Activated naive CD4-positive, alpha-beta T cell treated with anti-CD3 and anti-CD28 coated beads, Interleukin-2, amount 50 U/mL, for 24 hours (primary cell): ENCODE results near the gene DLX4.

Experiments
- H3K27ac Mint-ChIP-seq: one replicate; pipeline ENCODE4 v1.8.0; 2021; ENCODE audit warnings: mild to moderate bottlenecking, mixed read lengths
- H3K27me3 Mint-ChIP-seq: one replicate; pipeline ENCODE4 v1.8.0; 2021; ENCODE audit warnings: mixed read lengths
- H3K36me3 Mint-ChIP-seq: one replicate; pipeline ENCODE4 v1.8.0; 2021; ENCODE audit warnings: mixed read lengths
- H3K4me1 Mint-ChIP-seq: one replicate; pipeline ENCODE4 v1.8.0; 2021; ENCODE audit warnings: mixed read lengths
- H3K4me3 Mint-ChIP-seq: one replicate; pipeline ENCODE4 v1.8.0; 2021; ENCODE audit warnings: mild to moderate bottlenecking, mixed read lengths
- H3K9me3 Mint-ChIP-seq: one replicate; pipeline ENCODE4 v1.8.0; 2021; ENCODE audit warnings: mixed read lengths

Gene DLX4

GRCh38 chr17:49936386-49936785 is 32.6 kb upstream of the DLX4 start:
- no peak overlapping the region for H3K27ac Mint-ChIP-seq
- H3K27me3 Mint-ChIP-seq, result peaks cover 5% of the 10 kb centered on the region
- H3K4me3 Mint-ChIP-seq, result no peak overlapping the region
- no peaks in the 10 kb centered on the region for H3K36me3 Mint-ChIP-seq
- H3K9me3 Mint-ChIP-seq, result no peaks in the 10 kb centered on the region
- no peaks in the 10 kb centered on the region for H3K4me1 Mint-ChIP-seq

- Mint-ChIP-seq H3K4me1 (no peaks in the 10 kb centered on the region), H3K9me3 (no peaks in the 10 kb centered on the region), H3K36me3 (no peaks in the 10 kb centered on the region), H3K4me3 (no peak overlapping the region), H3K27me3 (peaks cover 3% of the 10 kb centered on the region), H3K27ac (no peak overlapping the region)
These were observed 29.7 kb upstream of the DLX4 start for GRCh38 chr17:49939318-49939717.

- Mint-ChIP-seq H3K27ac (no peak overlapping the region), H3K27me3 (peaks cover 6% of the 10 kb centered on the region), H3K9me3 (no peaks in the 10 kb centered on the region), H3K36me3 (no peaks in the 10 kb centered on the region), H3K4me1 (no peaks in the 10 kb centered on the region), H3K4me3 (no peak overlapping the region)
These were observed 27.6 kb upstream of the DLX4 start for GRCh38 chr17:49941427-49941826.

GRCh38 chr17:49942947-49943346 is 26.0 kb upstream of the DLX4 start:
- Mint-ChIP-seq H3K27ac (no peak overlapping the region), H3K4me3 (no peak overlapping the region), H3K27me3 (peaks cover 8% of the 10 kb centered on the region), H3K4me1 (no peaks in the 10 kb centered on the region), H3K36me3 (no peaks in the 10 kb centered on the region), H3K9me3 (no peaks in the 10 kb centered on the region)

- Mint-ChIP-seq H3K36me3 (no peaks in the 10 kb centered on the region), H3K4me1 (no peaks in the 10 kb centered on the region), H3K27me3 (peaks cover 12% of the 10 kb centered on the region), H3K27ac (no peak overlapping the region), H3K9me3 (no peaks in the 10 kb centered on the region), H3K4me3 (no peak overlapping the region)
These were observed 24.6 kb upstream of the DLX4 start for GRCh38 chr17:49944273-49944870.

- H3K9me3 Mint-ChIP-seq, result no peaks in the 10 kb centered on the region
- no peaks in the 10 kb centered on the region for H3K36me3 Mint-ChIP-seq
- H3K4me1 Mint-ChIP-seq, result no peaks in the 10 kb centered on the region
- H3K4me3 Mint-ChIP-seq, result no peak overlapping the region
- H3K27ac Mint-ChIP-seq, result no peak overlapping the region
- peaks cover 23% of the 10 kb centered on the region for H3K27me3 Mint-ChIP-seq
These were observed 22.8 kb upstream of the DLX4 start for GRCh38 chr17:49946208-49946607.

GRCh38 chr17:49946964-49947584 is 21.9 kb upstream of the DLX4 start:
- no peak overlapping the region for H3K27ac Mint-ChIP-seq
- peaks cover 25% of the 10 kb centered on the region for H3K27me3 Mint-ChIP-seq

GRCh38 chr17:49949634-49950033 is 19.4 kb upstream of the DLX4 start:
- Mint-ChIP-seq H3K27ac (no peak overlapping the region), H3K4me3 (no peak overlapping the region), H3K27me3 (peaks cover 27% of the 10 kb centered on the region), H3K36me3 (no peaks in the 10 kb centered on the region), H3K9me3 (no peaks in the 10 kb centered on the region), H3K4me1 (no peaks in the 10 kb centered on the region)

More at GRCh38 chr17:49946964-49947584, 21.9 kb upstream of the DLX4 start:
- Mint-ChIP-seq H3K4me3 (no peak overlapping the region), H3K36me3 (no peaks in the 10 kb centered on the region), H3K4me1 (no peaks in the 10 kb centered on the region), H3K9me3 (no peaks in the 10 kb centered on the region)

- no peak overlapping the region for H3K4me3 Mint-ChIP-seq
- H3K27ac Mint-ChIP-seq, result no peak overlapping the region
- H3K27me3 Mint-ChIP-seq, result peaks cover 24% of the 10 kb centered on the region
- no peaks in the 10 kb centered on the region for H3K9me3 Mint-ChIP-seq
- no peaks in the 10 kb centered on the region for H3K36me3 Mint-ChIP-seq
- no peaks in the 10 kb centered on the region for H3K4me1 Mint-ChIP-seq
These were observed 17.5 kb upstream of the DLX4 start for GRCh38 chr17:49951362-49952082.

- H3K4me1 Mint-ChIP-seq, result no peaks in the 10 kb centered on the region
- no peaks in the 10 kb centered on the region for H3K9me3 Mint-ChIP-seq
- H3K27me3 Mint-ChIP-seq, result peaks cover 24% of the 10 kb centered on the region
- H3K4me3 Mint-ChIP-seq, result no peak overlapping the region
- no peaks in the 10 kb centered on the region for H3K36me3 Mint-ChIP-seq
- H3K27ac Mint-ChIP-seq, result no peak overlapping the region
These were observed 16.6 kb upstream of the DLX4 start for GRCh38 chr17:49952209-49952911.

- Mint-ChIP-seq H3K9me3 (no peaks in the 10 kb centered on the region), H3K36me3 (no peaks in the 10 kb centered on the region), H3K4me1 (no peaks in the 10 kb centered on the region), H3K4me3 (no peak overlapping the region), H3K27ac (no peak overlapping the region), H3K27me3 (peaks cover 23% of the 10 kb centered on the region)
These were observed 16.0 kb upstream of the DLX4 start for GRCh38 chr17:49952912-49953497.

- Mint-ChIP-seq H3K4me3 (no peak overlapping the region), H3K27me3 (peaks cover 13% of the 10 kb centered on the region), H3K36me3 (no peaks in the 10 kb centered on the region), H3K27ac (no peak overlapping the region), H3K9me3 (no peaks in the 10 kb centered on the region), H3K4me1 (no peaks in the 10 kb centered on the region)
These were observed 13.8 kb upstream of the DLX4 start for GRCh38 chr17:49955157-49955556.

- Mint-ChIP-seq H3K4me1 (no peaks in the 10 kb centered on the region), H3K27me3 (peaks cover 11% of the 10 kb centered on the region), H3K9me3 (no peaks in the 10 kb centered on the region), H3K36me3 (no peaks in the 10 kb centered on the region), H3K27ac (no peak overlapping the region), H3K4me3 (no peak overlapping the region)
These were observed 12.2 kb upstream of the DLX4 start for GRCh38 chr17:49956780-49957179.

GRCh38 chr17:49957350-49957749 is 11.6 kb upstream of the DLX4 start:
- Mint-ChIP-seq H3K4me1 (no peaks in the 10 kb centered on the region), H3K27me3 (peaks cover 11% of the 10 kb centered on the region), H3K4me3 (no peak overlapping the region), H3K36me3 (no peaks in the 10 kb centered on the region), H3K9me3 (no peaks in the 10 kb centered on the region), H3K27ac (no peak overlapping the region)

GRCh38 chr17:49958723-49959122 is 10.3 kb upstream of the DLX4 start:
- H3K9me3 Mint-ChIP-seq, result no peaks in the 10 kb centered on the region
- H3K27me3 Mint-ChIP-seq, result peaks cover 19% of the 10 kb centered on the region
- no peak overlapping the region for H3K4me3 Mint-ChIP-seq
- peaks cover 6% of the 10 kb centered on the region for H3K4me1 Mint-ChIP-seq
- no peak overlapping the region for H3K27ac Mint-ChIP-seq
- no peaks in the 10 kb centered on the region for H3K36me3 Mint-ChIP-seq
